Measurements from ENCODE around the gene PADI4.

PADI4 gene, protein sequence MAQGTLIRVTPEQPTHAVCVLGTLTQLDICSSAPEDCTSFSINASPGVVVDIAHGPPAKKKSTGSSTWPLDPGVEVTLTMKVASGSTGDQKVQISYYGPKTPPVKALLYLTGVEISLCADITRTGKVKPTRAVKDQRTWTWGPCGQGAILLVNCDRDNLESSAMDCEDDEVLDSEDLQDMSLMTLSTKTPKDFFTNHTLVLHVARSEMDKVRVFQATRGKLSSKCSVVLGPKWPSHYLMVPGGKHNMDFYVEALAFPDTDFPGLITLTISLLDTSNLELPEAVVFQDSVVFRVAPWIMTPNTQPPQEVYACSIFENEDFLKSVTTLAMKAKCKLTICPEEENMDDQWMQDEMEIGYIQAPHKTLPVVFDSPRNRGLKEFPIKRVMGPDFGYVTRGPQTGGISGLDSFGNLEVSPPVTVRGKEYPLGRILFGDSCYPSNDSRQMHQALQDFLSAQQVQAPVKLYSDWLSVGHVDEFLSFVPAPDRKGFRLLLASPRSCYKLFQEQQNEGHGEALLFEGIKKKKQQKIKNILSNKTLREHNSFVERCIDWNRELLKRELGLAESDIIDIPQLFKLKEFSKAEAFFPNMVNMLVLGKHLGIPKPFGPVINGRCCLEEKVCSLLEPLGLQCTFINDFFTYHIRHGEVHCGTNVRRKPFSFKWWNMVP

GRCh38 chr1:17307946-17308345 is at the start of gene PADI4:
TSS of gene PADI4 (plus strand) at chr1:17308197. CDS start at chr1:17308223, 26 bp downstream.
- peak; percentile 27 for DNase-seq

GRCh38 chr1:17258758-17259130 is 49.3 kb upstream of the PADI4 start:
- no peak for DNase-seq

GRCh38 chr1:17259233-17259873 is 48.6 kb upstream of the PADI4 start:
- DNase-seq = no peak

DNA sequence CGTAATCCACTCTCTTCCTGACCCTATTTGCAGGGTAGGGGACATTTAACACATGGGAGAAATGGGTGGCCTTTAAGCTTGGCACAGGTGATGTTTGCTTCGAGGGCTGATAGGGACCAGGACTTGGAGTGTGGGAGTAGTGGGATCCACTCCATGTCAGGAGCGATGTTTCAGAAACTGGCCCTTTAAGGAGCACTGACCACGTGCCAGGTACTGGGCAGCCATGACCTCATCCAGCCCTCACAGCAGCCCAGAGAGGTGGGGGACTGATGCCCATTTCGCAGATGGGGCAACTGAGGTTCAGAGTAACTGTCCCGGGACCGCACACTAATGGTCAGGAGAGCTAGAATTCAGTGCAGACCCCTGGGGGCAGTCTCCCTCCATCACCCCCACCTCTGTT is 47.7 kb upstream of the PADI4 start:
- no peak for DNase-seq

DNA sequence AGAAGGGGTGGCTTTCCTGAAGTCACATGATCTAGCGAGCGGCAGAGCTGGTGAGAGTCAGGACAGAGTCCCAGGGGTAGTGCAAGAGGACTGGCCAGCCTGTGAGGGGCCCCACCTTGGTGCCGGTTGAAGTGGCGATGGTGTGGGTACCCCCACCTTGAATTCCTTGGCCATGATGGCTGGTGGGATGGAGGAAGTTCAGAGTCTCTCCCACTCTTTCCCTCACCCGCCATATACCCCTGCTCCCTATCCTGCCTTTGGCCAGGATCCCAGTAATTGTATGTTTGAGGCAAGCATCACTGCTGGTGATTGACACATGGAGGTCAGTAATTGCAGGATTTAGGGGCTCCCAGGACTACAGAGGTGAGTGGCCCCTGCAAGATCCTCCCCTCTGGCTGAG is 47.3 kb upstream of the PADI4 start:
- DNase-seq = no peak

DNA sequence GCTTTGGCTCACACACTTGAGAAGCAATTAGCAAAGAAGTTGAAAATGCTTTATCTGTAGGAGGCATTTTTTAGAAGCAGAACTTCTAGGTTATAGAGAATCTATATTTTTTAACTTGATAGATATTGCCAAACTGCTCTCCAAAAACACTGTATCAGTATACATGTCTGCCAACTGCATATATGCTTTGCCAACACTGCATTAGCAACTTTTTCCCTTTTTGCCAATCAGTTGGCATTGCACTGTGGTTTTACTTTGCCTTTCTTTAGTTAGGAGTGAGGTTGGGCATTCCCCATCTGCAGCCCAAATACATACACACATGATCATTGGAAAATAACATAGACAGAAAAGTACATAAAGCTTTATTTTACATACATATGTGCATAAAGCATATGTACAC is 44.1 kb upstream of the PADI4 start:
- no peak for DNase-seq

GRCh38 chr1:17264470-17264869 is 43.5 kb upstream of the PADI4 start:
- DNase-seq = no peak

- DNase-seq = no peak
Observed at GRCh38 chr1:17265162-17265561, 42.8 kb upstream of the PADI4 start.

GRCh38 chr1:17265950-17266349 is 42.0 kb upstream of the PADI4 start:
- no peak for DNase-seq

GRCh38 chr1:17270891-17271765 is 36.9 kb upstream of the PADI4 start:
- no peak for DNase-seq

GRCh38 chr1:17272066-17272465 is 35.9 kb upstream of the PADI4 start:
- no peak for DNase-seq

DNA sequence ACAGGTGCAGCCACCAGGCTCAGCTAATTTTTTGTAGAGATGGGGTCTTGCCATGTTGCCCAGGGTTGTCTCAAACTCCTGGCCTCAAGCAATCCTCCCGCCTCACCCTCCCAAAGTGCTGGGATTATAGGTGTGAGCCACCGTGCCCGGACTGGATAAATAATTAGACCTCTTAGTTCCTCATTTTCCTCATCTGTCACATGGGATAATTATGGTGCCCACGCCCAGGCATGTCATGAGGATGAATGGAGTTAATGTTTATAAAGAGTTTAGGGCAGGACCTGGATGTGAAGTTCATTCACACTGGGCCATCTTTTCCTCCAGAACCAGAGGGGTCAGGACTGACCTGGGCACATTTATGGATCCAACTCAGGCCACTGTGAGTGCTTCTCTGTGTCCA is 35.4 kb upstream of the PADI4 start:
- peak; percentile 20 for DNase-seq

- no peak for DNase-seq
Observed at GRCh38 chr1:17273096-17273495, 34.9 kb upstream of the PADI4 start.

DNA sequence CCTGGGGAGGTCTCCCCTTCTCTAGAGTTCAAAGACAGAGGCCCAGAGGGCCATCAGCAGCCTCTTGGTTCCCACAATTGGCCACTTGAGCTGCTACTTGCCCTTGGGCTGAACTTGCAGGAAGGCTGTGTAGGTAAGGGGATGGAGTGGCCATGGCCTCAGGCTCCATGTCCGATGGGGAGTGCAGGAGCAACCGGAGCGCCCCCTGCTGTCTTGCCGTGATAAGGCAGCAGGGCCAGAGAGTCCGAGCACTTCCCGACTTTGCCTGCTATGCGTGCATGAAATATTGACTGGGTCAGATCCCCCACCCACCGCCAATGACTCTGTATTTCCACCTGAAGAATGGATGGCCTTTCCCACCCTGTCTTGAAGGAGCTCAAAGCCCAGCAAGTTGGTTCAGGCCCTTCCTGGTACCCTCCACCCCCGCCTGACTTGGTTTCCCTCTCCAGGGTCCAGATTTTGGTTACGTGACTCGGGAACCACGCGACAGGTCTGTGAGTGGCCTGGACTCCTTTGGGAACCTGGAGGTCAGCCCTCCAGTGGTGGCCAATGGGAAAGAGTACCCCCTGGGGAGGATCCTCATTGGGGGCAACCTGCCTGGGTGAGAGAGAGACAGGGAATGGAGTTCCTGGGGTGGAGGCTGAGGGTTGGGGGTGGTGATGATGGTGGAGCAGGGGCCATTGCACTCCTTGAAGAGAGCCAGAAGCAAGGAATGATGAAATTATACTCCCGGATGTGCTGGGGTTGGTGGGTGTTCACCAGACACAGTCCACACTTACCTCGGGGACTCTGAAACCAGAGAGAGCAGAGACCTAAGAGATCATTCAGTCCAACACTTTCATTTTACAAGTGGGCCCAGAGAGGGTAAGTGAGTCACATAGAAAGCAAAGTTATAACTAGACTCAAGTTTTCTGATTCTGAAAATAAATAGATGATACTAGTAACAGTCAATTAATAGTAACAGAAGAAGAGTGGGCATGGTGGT is 33.5 kb upstream of the PADI4 start:
- peak; percentile 43 for DNase-seq

DNA sequence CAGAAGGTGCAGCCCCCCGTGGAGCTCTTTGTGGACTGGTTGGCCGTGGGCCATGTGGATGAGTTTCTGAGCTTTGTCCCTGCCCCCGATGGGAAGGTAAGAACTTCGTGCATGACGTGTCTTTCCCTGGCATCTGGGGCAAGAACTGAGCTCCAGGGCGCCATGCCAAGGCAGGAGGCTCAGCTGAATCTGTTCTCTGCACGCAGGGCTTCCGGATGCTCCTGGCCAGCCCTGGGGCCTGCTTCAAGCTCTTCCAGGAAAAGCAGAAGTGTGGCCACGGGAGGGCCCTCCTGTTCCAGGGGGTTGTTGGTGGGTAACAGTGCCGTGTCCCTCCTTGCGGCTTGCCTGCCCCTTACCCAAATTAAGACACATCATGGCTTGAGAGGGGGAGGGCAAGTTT is 31.4 kb upstream of the PADI4 start:
- peak; percentile 25 for DNase-seq

- DNase-seq = no peak
Observed at GRCh38 chr1:17277511-17278159, 30.4 kb upstream of the PADI4 start.

- DNase-seq = no peak
Observed at GRCh38 chr1:17278996-17279830, 28.8 kb upstream of the PADI4 start.

DNA sequence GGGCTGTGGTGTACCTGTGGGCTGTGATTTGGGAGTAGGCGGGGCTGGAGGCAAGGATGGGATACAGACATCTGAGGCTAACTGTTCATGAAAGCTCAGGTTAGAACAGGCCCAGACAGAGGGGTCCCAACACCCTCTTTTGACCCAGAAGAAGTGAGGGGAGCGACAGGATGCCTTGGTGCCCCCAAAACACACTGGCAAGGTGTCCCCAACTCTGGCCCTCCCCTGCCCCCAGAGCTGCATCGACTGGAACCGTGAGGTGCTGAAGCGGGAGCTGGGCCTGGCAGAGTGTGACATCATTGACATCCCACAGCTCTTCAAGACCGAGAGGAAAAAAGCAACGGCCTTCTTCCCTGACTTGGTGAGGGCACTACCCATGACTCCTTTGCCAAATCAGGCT is 27.6 kb upstream of the PADI4 start:
- DNase-seq = no peak

DNA sequence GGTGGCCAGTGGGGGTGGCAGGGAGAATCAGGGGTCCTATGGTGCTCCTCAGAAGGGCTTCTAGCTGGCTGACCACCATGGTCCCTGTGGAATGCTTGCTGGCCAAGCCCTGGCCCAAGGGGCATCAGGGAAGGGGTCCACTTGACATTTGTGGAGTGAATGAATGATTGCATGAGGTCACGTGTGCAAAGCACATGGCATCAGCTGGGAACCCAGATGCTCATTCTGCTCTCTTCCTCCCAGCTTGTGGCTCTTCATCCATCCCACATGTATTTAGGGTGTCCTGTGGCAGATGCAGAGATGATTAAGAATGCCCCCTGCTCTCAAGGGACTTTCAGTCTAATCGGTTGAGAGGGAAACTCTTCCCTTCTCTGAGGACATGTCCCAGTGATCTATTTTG is 27.1 kb upstream of the PADI4 start:
- DNase-seq = no peak

DNA sequence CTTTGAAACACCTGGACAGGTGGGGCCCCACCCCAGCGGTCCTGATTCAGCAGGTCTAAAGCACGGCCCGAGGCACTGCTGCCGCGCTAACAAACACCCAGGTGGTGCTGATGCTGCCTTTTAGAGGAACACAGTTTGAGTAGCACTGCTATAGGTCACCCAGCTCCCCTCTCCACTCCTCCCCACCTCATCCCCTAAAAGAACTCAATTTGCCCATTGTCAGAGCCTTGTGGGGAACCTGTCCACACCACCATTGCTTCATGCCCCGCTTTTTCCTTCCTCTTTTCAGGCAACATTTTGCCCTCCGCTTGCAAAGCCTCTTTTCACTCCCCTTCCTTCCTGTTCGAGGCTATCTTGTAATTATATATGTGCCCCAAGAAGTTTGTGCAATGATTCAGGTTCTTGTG is 26.2 kb upstream of the PADI4 start:
- peak; percentile 67 for DNase-seq
